Mesodermal cell (in vitro differentiated cells): ENCODE data around the gene KRTAP4-6.
"Not testable (repeated sequence)": the region's sequence is repeated elsewhere in the genome, so short reads cannot be mapped to it uniquely, and the experiment has no call there.

Experiments used
- H3K27ac ChIP-seq: 2 replicates; pipeline ENCODE4 v1.7.0; 2013; ENCODE audit warnings: mild to moderate bottlenecking, low read depth, low read length, moderate library complexity; ENCODE audit not compliant: severe bottlenecking
- H3K36me3 ChIP-seq: 2 replicates; pipeline ENCODE4 v1.7.1; 2013; ENCODE audit warnings: mild to moderate bottlenecking, low read length, moderate library complexity; ENCODE audit not compliant: control insufficient read depth, insufficient read depth
- H3K4me1 ChIP-seq: one replicate; pipeline ENCODE4 v1.7.1; 2013; ENCODE audit warnings: mild to moderate bottlenecking, low read length; ENCODE audit not compliant: insufficient read depth, control insufficient read depth, poor library complexity, severe bottlenecking
- H3K4me3 ChIP-seq: 2 replicates; pipeline ENCODE4 v1.7.0; 2013; ENCODE audit warnings: low read length, control low read depth, mild to moderate bottlenecking; ENCODE audit not compliant: insufficient read depth, poor library complexity, severe bottlenecking; ENCODE audit errors: extremely low read depth
- H3K9me3 ChIP-seq: 2 replicates; pipeline ENCODE4 v1.7.1; 2013; ENCODE audit warnings: mild to moderate bottlenecking, low read length, moderate library complexity; ENCODE audit not compliant: control insufficient read depth
- WGBS, 2 experiments: methylation state at CpG; one replicate each; pipeline ENCODE4 v1.1.5; 2013; ENCODE audit warnings: missing lambda C conversion rate in 2 of 2; ENCODE audit not compliant: insufficient coverage in 2 of 2; 5-methylcytosine and 5-hydroxymethylcytosine counted together

Gene KRTAP4-6

GRCh38 chr17:41145261-41145660 is 4.9 kb upstream of the KRTAP4-6 start:
- no peak overlapping the region for H3K27ac ChIP-seq
- no peak overlapping the region for H3K4me3 ChIP-seq
- H3K4me1 ChIP-seq, result no peaks in the 10 kb centered on the region
- peaks cover 2% of the 10 kb centered on the region for H3K9me3 ChIP-seq
- WGBS, 2 experiments, result 83% methylated on average over 2 of the region's 2 CpGs; no CpG with 5 or more reads in 1 of the 2 experiments
- H3K36me3 ChIP-seq, result no peaks in the 10 kb centered on the region

- Histone ChIP-seq H3K4me3 (no peak overlapping the region), H3K27ac (no peak overlapping the region), H3K4me1 (no peaks in the 10 kb centered on the region), H3K9me3 (peaks cover 6% of the 10 kb centered on the region), H3K36me3 (no peaks in the 10 kb centered on the region)
- 100% methylated on average over 1 of the region's 1 CpG; no CpG with 5 or more reads in 1 of the 2 experiments for WGBS, 2 experiments
These were observed 4.5 kb upstream of the KRTAP4-6 start for GRCh38 chr17:41144846-41145245.

- H3K4me3 ChIP-seq, result no peak overlapping the region
- H3K4me1 ChIP-seq, result no peaks in the 10 kb centered on the region
- no peak overlapping the region for H3K27ac ChIP-seq
- peaks cover 6% of the 10 kb centered on the region for H3K9me3 ChIP-seq
- H3K36me3 ChIP-seq, result no peaks in the 10 kb centered on the region
These were observed 1.0 kb upstream of the KRTAP4-6 start for GRCh38 chr17:41141361-41141760.

- not testable (repeated sequence) for H3K4me3 ChIP-seq
- 85 to 90% methylated on average over 12 of the region's 12 CpGs for WGBS, 2 experiments
These were observed 479 bp downstream of the KRTAP4-6 start for GRCh38 chr17:41139865-41140264.

GRCh38 chr17:41133880-41134735 is 6.2 kb downstream of the KRTAP4-6 start:
- Histone ChIP-seq H3K27ac (no peak overlapping the region), H3K4me3 (no peak overlapping the region), H3K9me3 (no peaks in the 10 kb centered on the region), H3K36me3 (no peaks in the 10 kb centered on the region), H3K4me1 (no peaks in the 10 kb centered on the region)
- 80 to 86% methylated on average over 1 of the region's 2 CpGs for WGBS, 2 experiments

More at GRCh38 chr17:41139865-41140264, 479 bp downstream of the KRTAP4-6 start:
- not testable (repeated sequence) for H3K4me1 ChIP-seq, H3K9me3 ChIP-seq, H3K27ac ChIP-seq, H3K36me3 ChIP-seq

GRCh38 chr17:41131979-41132378 is 8.4 kb downstream of the KRTAP4-6 start:
- WGBS, 2 experiments, result 100% methylated on average over 2 to 3 of the region's 3 CpGs

GRCh38 chr17:41127371-41127770 is 13.0 kb downstream of the KRTAP4-6 start:
- WGBS, 2 experiments, result no CpG with 5 or more reads among the region's 1 CpG
- Histone ChIP-seq H3K9me3 (no peaks in the 10 kb centered on the region), H3K4me1 (no peaks in the 10 kb centered on the region), H3K36me3 (no peaks in the 10 kb centered on the region), H3K4me3 (no peak overlapping the region), H3K27ac (no peak overlapping the region)

More at GRCh38 chr17:41131979-41132378, 8.4 kb downstream of the KRTAP4-6 start:
- no peaks in the 10 kb centered on the region for H3K36me3 ChIP-seq
- H3K4me3 ChIP-seq, result no peak overlapping the region
- no peaks in the 10 kb centered on the region for H3K4me1 ChIP-seq
- no peaks in the 10 kb centered on the region for H3K9me3 ChIP-seq
- H3K27ac ChIP-seq, result no peak overlapping the region

- Histone ChIP-seq H3K36me3 (no peaks in the 10 kb centered on the region), H3K27ac (no peak overlapping the region), H3K4me1 (no peaks in the 10 kb centered on the region), H3K4me3 (no peak overlapping the region), H3K9me3 (no peaks in the 10 kb centered on the region)
- WGBS, 2 experiments, result no CpG with 5 or more reads among the region's 3 CpGs
These were observed 13.9 kb downstream of the KRTAP4-6 start for GRCh38 chr17:41126412-41126811.

GRCh38 chr17:41125064-41125463 is 15.3 kb downstream of the KRTAP4-6 start:
- Histone ChIP-seq H3K4me1 (no peaks in the 10 kb centered on the region), H3K36me3 (no peaks in the 10 kb centered on the region), H3K27ac (no peak overlapping the region), H3K9me3 (no peaks in the 10 kb centered on the region), H3K4me3 (no peak overlapping the region)
- no CpG with 5 or more reads among the region's 2 CpGs for WGBS, 2 experiments

GRCh38 chr17:41123991-41124371 is 16.4 kb downstream of the KRTAP4-6 start, which contains the start of gene KRTAP4-12:
TSS of gene KRTAP4-12 (minus strand) at chr17:41124182. CDS start at chr17:41124122, 60 bp downstream.
- not testable (repeated sequence) for H3K4me1 ChIP-seq, H3K4me3 ChIP-seq, H3K36me3 ChIP-seq, H3K27ac ChIP-seq, H3K9me3 ChIP-seq
- 64 to 80% methylated on average over 2 to 3 of the region's 3 CpGs for WGBS, 2 experiments

GRCh38 chr17:41123292-41123990 is 16.9 kb downstream of the KRTAP4-6 start:
- WGBS, 2 experiments, result 84 to 85% methylated on average over 10 to 11 of the region's 12 CpGs
- not testable (repeated sequence) for H3K9me3 ChIP-seq, H3K4me3 ChIP-seq, H3K36me3 ChIP-seq, H3K27ac ChIP-seq, H3K4me1 ChIP-seq
